ENCODE results near the gene GPHA2. TPM values are rescaled to one million over a fixed set of nuclear protein-coding genes. Genes with fewer than 3 reads are reported as not detected.

Gene GPHA2
- not detected in 2 replicates for total RNA-seq

GRCh38 chr11:64935359-64936081, at the start of gene GPHA2:
TSS of gene GPHA2 (minus strand) at chr11:64935893. CDS start at chr11:64935460, 433 bp downstream.

GRCh38 chr11:64971421-64972233, 35.9 kb upstream of the GPHA2 start, which contains the start of gene MAJIN:
TSS of gene MAJIN (minus strand) at chr11:64972108. CDS start at chr11:64959405, 12,703 bp downstream.

DNA sequence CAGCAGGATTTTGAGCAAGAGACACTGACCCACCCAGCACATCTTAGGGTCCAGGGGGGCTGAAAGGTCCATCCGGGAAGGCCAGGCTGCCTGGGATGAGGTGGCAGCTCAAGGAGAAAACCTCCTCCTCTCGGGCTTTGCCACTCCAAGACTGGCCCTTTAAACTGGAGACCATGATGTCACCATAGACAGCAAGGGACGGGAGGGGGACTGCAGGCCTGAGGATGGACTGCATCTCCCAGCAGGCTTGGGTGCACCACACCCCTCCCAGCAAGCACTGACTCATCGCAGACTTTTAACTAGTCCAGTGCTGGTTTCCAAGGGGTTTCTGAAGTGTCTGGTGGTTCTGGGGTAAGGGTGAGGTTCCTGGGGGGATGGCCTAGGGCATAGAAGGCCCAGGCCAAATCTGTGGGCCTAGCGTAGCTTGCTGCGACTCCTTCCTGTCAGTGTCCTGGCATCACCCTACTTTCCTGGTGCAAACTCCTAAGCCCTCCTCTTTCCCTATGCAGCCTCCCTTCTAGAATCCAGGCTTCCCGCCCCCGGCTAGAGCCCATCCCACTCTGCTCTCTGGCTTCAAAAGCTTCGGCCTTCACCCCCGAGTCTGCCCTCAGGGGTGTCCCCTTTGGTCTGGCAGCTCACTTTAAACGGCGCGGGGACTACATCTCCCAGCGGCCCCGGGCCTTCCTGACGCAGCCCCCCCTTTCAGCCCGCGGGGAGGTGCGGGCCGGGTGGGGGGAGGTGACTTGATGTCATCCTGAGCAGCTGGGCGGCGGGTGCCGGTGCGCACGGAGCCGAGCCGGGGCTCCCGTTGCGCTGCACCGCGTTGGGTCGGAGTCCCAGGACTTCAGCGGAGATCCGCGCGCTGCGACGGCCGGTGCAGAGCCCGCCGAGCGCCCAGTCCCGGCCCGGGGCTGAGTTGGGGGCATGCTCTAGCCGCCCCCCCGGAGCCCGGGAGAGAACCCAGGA, 11.5 kb downstream of the GPHA2 start, which contains the start of gene PPP2R5B:
TSS of gene PPP2R5B (plus strand) at position 746 of the 966 bp plus-strand sequence. CDS start 1,046 bp downstream, outside the sequence.

DNA sequence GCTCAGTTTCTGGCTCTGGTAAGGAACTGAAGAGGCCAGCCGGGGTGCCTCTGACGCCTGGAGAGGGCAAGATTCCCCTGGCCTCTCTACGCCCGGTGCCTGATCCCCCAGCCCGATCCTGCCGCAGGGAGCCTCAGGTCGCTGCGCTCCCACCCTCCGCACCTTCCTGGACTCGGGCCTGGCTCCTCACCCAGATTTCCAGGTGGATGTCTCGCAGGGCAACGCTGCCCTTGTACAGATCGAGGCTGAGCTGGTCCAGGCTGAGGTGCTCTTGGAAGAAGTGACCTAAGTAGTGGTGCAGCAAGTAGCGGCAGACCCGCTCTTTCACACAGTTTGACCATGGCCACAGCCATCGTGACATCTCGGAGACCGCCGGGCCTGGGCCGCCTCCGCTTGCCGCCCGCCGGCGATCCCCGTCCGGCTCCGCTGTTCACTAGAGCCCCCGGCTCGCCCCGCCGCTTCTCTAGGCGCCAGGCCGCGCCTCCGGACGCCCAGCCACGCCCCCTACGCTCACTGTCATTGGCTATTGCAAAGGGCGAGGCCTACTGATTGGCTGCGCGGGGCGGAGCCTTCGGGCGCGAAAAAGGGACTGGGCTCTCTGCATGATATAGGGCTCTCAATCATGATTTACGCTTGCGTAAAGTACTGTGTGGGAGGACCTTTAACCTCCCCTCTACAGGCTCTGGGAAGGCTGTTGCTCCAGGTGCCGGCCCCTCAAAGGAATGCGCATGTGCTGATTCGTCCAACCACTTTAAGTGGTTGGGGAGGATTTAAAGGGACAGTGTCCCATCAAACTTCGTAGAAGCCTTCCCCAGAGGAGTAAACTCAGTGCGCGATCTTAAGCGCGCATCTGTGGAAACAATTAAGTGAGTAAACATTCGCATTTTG, 18.7 kb downstream of the GPHA2 start, which contains the start of gene ATG2A:
TSS of gene ATG2A (minus strand) at position 435 of the 888 bp plus-strand sequence. CDS start at position 361, 74 bp downstream.

Other genes with a start within 250 kb of the GPHA2 start
- 0.57 and 0.74 TPM in 2 replicates for gene NRXN2, start 212.7 kb downstream of the GPHA2 start, total RNA-seq
- gene RASGRP2, start 191.8 kb downstream of the GPHA2 start, total RNA-seq, result 0.18 and 0.71 TPM in 2 replicates
- gene PYGM, start 175.9 kb downstream of the GPHA2 start, total RNA-seq, result 0.57 and 3.1 TPM in 2 replicates
- 49.1 and 65.5 TPM in 2 replicates for gene SF1, start 157.4 kb downstream of the GPHA2 start, total RNA-seq
- gene MAP4K2, start 132.7 kb downstream of the GPHA2 start, total RNA-seq, result 5.4 and 10.1 TPM in 2 replicates
- 8.0 and 14.0 TPM in 2 replicates for gene MEN1, start 125.3 kb downstream of the GPHA2 start, total RNA-seq
- gene CDC42BPG, start 91.2 kb downstream of the GPHA2 start, total RNA-seq, result under 0.01 TPM in 2 replicates
- gene EHD1, start 57.3 kb downstream of the GPHA2 start, total RNA-seq, result 48.1 and 54.9 TPM in 2 replicates
- gene ATG2A, start 18.7 kb downstream of the GPHA2 start, total RNA-seq, result 6.5 and 8.0 TPM in 2 replicates
- gene PPP2R5B, start 11.2 kb downstream of the GPHA2 start, total RNA-seq, result 6.7 and 11.2 TPM in 2 replicates
- gene MAJIN, start 36.2 kb upstream of the GPHA2 start, total RNA-seq, result not detected in 2 replicates
- 0.37 and 0.71 TPM in 2 replicates for gene BATF2, start 61.1 kb upstream of the GPHA2 start, total RNA-seq
- 77.1 and 85.5 TPM in 2 replicates for gene ARL2, start 78.3 kb upstream of the GPHA2 start, total RNA-seq
- 4.8 and 6.9 TPM in 2 replicates for gene SNX15, start 91.5 kb upstream of the GPHA2 start, total RNA-seq
- 5.0 and 6.4 TPM in 2 replicates for gene SAC3D1, start 105.3 kb upstream of the GPHA2 start, total RNA-seq
- 23.9 and 27.7 TPM in 2 replicates for gene NAALADL1, start 122.7 kb upstream of the GPHA2 start, total RNA-seq
- gene CDCA5, start 148.1 kb upstream of the GPHA2 start, total RNA-seq, result 0.85 and 1.2 TPM in 2 replicates
- 36.1 and 36.6 TPM in 2 replicates for gene ZFPL1, start 148.3 kb upstream of the GPHA2 start, total RNA-seq
- 150 and 176 TPM in 2 replicates for gene VPS51, start 160.3 kb upstream of the GPHA2 start, total RNA-seq
- 22.8 and 28.9 TPM in 2 replicates for gene TM7SF2, start 176.0 kb upstream of the GPHA2 start, total RNA-seq
- gene ZNHIT2, start 181.8 kb upstream of the GPHA2 start, total RNA-seq, result 6.3 and 7.5 TPM in 2 replicates
- gene FAU, start 186.2 kb upstream of the GPHA2 start, total RNA-seq, result 477 and 542 TPM in 2 replicates
- gene MRPL49, start 186.4 kb upstream of the GPHA2 start, total RNA-seq, result 34.8 and 41.3 TPM in 2 replicates
- 16.8 and 18.1 TPM in 2 replicates for gene SYVN1, start 198.6 kb upstream of the GPHA2 start, total RNA-seq
- not detected in 2 replicates for gene SPDYC, start 234.3 kb upstream of the GPHA2 start, total RNA-seq
- 65.3 and 72.6 TPM in 2 replicates for gene CAPN1, start 246.0 kb upstream of the GPHA2 start, total RNA-seq